Brain microvascular endothelial cell (primary cell): ENCODE measurements around the gene LIN52.
"Not testable (repeated sequence)": the region's sequence is repeated elsewhere in the genome, so short reads cannot be mapped to it uniquely, and the experiment has no call there.

Source experiments
- DNase-seq: peaks from one replicate; pipeline ENCODE4 v3.0.0-alpha.2; 2020
- H3K27ac ChIP-seq: fragments of 250-450 bp; sonication (Bioruptor Pico); 2 replicates; pipeline ENCODE4 v1.5.1; 2020; ENCODE audit warnings: mild to moderate bottlenecking, moderate library complexity
- H3K27me3 ChIP-seq: fragments of 250-450 bp; sonication (Bioruptor Pico); replicated peaks from 2 replicates; pipeline ENCODE4 v1.5.1; 2020; ENCODE audit warnings: mild to moderate bottlenecking
- H3K36me3 ChIP-seq: fragments of 250-450 bp; sonication (Bioruptor Pico); replicated peaks from 2 replicates; pipeline ENCODE4 v1.5.1; 2020; ENCODE audit warnings: mild to moderate bottlenecking
- H3K4me3 ChIP-seq: 2 replicates; pipeline ENCODE4 v1.5.1; 2011; ENCODE audit warnings: low read depth, mild to moderate bottlenecking, control low read depth, low read length, moderate library complexity
- CTCF ChIP-seq: IDR thresholded peaks from 2 replicates; pipeline ENCODE4 v1.5.1; 2011; ENCODE audit warnings: low read depth, mild to moderate bottlenecking, moderate library complexity, low read length, control low read depth, inconsistent platforms; ENCODE audit errors: missing control alignments
- in situ Hi-C: cut with HindIII; loops from 2 replicates; pipeline ENCODE4 v1.10.0; 2017; ENCODE audit warnings: low sequenced_read_pairs, low pct_ligation_motif_present

LIN52 gene

DNA sequence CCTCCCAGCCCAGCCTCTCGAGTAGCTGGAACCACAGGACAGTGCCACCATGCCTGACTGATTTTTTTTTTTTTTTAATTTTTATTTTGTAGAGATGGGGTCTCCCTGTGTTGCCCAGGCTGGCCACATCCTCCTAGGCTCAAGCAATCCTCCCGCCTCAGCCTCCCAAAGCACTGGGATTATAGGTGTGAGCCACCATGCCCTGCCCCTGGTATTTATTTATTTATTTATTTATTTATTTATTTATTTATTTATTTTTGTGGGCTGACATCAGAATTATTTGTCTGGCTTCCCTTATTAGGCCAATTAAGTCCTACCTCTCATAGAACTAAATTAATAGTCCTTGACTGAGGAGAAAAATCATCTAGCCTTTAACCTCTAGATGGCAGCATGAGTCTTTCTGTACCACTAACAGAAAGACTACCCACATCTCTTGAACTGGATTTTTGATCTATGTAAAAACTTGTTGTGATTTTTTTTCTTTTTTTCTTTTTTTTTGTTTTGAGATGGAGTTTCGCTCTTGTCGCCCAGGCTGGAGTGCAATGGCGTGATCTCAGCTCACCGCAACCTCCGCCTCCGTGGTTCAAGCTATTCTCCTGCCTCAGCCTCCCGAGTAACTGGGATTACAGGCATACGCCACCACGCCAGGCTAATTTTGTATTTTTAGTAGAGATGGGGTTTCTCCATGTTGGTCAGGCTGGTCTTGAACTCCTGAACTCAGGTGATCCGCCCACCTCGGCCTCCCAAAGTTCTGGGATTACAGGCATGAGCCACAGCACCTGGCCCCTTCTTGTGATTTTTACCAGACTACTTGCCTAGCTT, 26.9 kb downstream of the LIN52 start:
- H3K36me3 ChIP-seq, H3K27ac ChIP-seq, H3K4me3 ChIP-seq, H3K27me3 ChIP-seq, in situ Hi-C loops: not testable (repeated sequence)
- DNase-seq = peak; percentile 15
- peak; percentile 47 for TF ChIP-seq CTCF

DNA sequence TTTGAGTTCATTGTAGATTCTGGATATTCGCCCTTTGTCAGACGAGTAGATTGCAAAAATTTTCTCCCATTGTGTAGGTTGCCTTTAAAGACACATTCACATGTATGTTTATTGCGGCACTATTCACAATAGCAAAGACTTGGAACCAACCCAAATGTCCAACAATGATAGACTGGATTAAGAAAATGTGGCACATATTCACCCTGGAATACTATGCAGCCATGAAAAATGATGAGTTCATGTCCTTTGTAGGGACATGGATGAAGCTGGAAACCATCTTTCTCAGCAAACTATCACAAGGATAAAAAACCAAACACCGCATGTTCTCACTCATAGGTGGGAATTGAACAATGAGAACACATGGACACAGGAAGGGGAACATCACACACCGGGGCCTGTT, 40.7 kb downstream of the LIN52 start:
- H3K36me3 ChIP-seq, H3K27me3 ChIP-seq, in situ Hi-C loops, H3K4me3 ChIP-seq, DNase-seq, H3K27ac ChIP-seq: not testable (repeated sequence)

GRCh38 chr14:74126315-74127013, 41.7 kb downstream of the LIN52 start:
- TF ChIP-seq CTCF = no peak
- no peak overlapping the region for H3K4me3 ChIP-seq
- DNase-seq = no peak
- no peak overlapping the region for H3K27ac ChIP-seq
- in situ Hi-C loops = no loop called here
- no peaks in the 10 kb centered on the region for H3K27me3 ChIP-seq
- no peaks in the 10 kb centered on the region for H3K36me3 ChIP-seq

DNA sequence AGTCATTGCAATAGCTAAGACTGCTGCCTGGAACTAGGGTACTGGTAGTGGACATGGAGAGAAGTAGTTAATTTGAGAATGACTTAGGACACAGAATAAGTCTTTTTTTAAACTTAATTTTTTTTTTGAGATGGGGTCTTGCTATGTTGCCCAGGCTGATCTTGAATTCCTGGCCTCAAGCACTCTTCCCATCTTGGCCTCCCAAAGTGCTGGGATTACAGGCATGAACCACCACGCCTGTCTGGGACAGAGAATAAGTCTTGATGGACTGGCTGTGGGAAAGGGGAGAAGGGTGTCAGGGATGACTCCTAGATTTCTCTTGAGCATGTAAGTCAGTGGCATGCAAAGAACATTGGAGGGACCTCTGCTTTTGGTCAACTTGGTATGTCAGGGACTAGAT, 42.9 kb downstream of the LIN52 start:
- no peak for TF ChIP-seq CTCF
- no peaks in the 10 kb centered on the region for H3K27me3 ChIP-seq
- H3K4me3 ChIP-seq = no peak overlapping the region
- in situ Hi-C loops = no loop called here
- H3K36me3 ChIP-seq = no peaks in the 10 kb centered on the region
- H3K27ac ChIP-seq = no peak overlapping the region
- DNase-seq = no peak

GRCh38 chr14:74133833-74134481, 49.2 kb downstream of the LIN52 start:
- TF ChIP-seq CTCF = no peak
- in situ Hi-C loops = no loop called here
- H3K4me3 ChIP-seq = no peak overlapping the region
- no peak overlapping the region for H3K27ac ChIP-seq
- no peaks in the 10 kb centered on the region for H3K36me3 ChIP-seq
- H3K27me3 ChIP-seq = no peaks in the 10 kb centered on the region
- no peak for DNase-seq

DNA sequence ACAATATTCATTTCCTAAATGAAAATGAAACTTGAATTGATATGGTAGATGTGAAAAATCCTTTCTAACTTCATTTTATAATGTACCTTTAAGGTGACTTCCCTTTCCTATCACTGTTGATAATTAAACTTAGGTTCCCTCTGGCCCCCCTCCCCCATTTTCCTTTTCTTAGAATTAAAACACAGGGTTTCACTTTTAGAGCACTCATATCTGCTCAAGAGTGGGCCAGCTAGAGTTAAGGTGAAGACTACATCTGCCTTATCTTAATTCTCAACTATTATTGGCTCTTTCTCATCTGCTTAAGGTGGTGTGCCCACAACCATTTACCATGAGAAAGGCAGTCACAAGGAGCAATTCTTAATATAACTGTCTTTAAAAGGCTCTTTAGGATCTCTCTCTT, 49.7 kb downstream of the LIN52 start:
- in situ Hi-C loops = no loop called here
- H3K27ac ChIP-seq = no peak overlapping the region

More for the DNA sequence above, 49.7 kb downstream of the LIN52 start:
- TF ChIP-seq CTCF = no peak
- Histone ChIP-seq H3K4me3 (no peak overlapping the region), H3K36me3 (no peaks in the 10 kb centered on the region), H3K27me3 (no peaks in the 10 kb centered on the region)
- DNase-seq = no peak
